Measurements from ENCODE around the gene SUFU.

DNA sequence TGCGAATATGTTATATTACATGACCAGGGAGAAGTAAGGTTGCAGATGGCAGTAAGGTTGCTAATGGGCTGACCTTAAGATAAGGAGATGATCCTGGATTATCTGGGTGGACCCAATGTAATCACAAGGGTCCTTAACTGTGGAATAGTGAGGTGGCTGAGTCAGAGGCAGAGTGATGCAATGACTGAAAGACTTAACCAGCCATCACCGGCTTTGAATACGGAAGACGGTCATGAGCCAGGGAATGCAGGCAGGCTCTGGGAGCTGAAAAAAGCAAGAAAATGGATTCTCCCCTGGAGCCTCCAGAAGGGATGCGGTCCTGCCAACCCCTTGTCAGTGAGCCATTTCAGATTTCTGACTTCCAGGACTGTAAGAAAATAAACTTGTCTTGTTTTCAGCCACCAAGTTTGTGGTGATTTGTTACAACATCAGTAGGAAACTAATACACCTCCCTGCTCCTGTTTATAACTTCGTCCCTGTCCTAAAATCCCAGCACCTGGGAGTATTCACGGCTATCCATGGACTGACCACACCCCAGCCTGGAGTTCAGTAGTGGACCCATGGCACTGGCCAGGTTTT is 47.8 kb upstream of the SUFU start:
- TF ChIP-seq, protein P1, sequence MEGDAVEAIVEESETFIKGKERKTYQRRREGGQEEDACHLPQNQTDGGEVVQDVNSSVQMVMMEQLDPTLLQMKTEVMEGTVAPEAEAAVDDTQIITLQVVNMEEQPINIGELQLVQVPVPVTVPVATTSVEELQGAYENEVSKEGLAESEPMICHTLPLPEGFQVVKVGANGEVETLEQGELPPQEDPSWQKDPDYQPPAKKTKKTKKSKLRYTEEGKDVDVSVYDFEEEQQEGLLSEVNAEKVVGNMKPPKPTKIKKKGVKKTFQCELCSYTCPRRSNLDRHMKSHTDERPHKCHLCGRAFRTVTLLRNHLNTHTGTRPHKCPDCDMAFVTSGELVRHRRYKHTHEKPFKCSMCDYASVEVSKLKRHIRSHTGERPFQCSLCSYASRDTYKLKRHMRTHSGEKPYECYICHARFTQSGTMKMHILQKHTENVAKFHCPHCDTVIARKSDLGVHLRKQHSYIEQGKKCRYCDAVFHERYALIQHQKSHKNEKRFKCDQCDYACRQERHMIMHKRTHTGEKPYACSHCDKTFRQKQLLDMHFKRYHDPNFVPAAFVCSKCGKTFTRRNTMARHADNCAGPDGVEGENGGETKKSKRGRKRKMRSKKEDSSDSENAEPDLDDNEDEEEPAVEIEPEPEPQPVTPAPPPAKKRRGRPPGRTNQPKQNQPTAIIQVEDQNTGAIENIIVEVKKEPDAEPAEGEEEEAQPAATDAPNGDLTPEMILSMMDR (IDR thresholded peaks at IDR 0.05): no peak
- TF ChIP-seq POLR2A (IDR thresholded peaks at IDR 0.05): no peak
